Natural killer cell (primary cell): Measurements from ENCODE around the gene XXYLT1. TPM values are rescaled to one million over a fixed set of nuclear protein-coding genes. Genes with fewer than 3 reads are reported as not detected.
"Not testable (repeated sequence)": the region's sequence is repeated elsewhere in the genome, so short reads cannot be mapped to it uniquely, and the experiment has no call there.

Experiments used
- ATAC-seq, 3 donors: fragments of 150-1000 bp in 2 of 3; fragments of 200-7000 bp in 1 of 3; cut with Tn5 transposase; 1 replicate in 1 of 3; 2 replicates in 2 of 3; pipeline ENCODE4 v1.10.0; 2021; ENCODE audit warnings: mild to moderate bottlenecking in 2 of 3, moderate library complexity in 2 of 3
- DNase-seq, 2 donors: peaks; one replicate each; pipeline versions ENCODE4 v3.0.0 to v3.0.0-alpha.2; 2013 to 2021; ENCODE audit warnings: mixed read lengths in 1 of 2
- H3K27ac ChIP-seq: one replicate; pipeline ENCODE4 v1.5.1; 2013; ENCODE audit warnings: mild to moderate bottlenecking, low read length
- H3K27me3 ChIP-seq: one replicate; pipeline ENCODE4 v1.6.1; 2013; ENCODE audit warnings: low read length; ENCODE audit not compliant: control insufficient read depth, insufficient read depth
- H3K36me3 ChIP-seq: one replicate; pipeline ENCODE4 v1.6.1; 2013; ENCODE audit warnings: low read length; ENCODE audit not compliant: control insufficient read depth, insufficient read depth
- H3K4me1 ChIP-seq: one replicate; pipeline ENCODE4 v1.6.1; 2013; ENCODE audit warnings: low read length; ENCODE audit not compliant: control insufficient read depth, insufficient read depth
- H3K4me3 ChIP-seq: one replicate; pipeline ENCODE4 v1.5.1; 2013; ENCODE audit warnings: low read length
- H3K9me3 ChIP-seq: one replicate; pipeline ENCODE4 v1.6.1; 2013; ENCODE audit warnings: low read length; ENCODE audit not compliant: control insufficient read depth, insufficient read depth
- H3K27ac Mint-ChIP-seq, 2 donors: one replicate each; pipeline ENCODE4 v1.8.0; 2022; ENCODE audit warnings: mild to moderate bottlenecking in 2 of 2, mixed read lengths in 2 of 2, moderate library complexity in 1 of 2
- H3K27me3 Mint-ChIP-seq, 2 donors: one replicate each; pipeline ENCODE4 v1.8.0; 2022; ENCODE audit warnings: low read depth in 2 of 2, mixed read lengths in 2 of 2
- H3K36me3 Mint-ChIP-seq: one replicate; pipeline ENCODE4 v1.8.0; 2022; ENCODE audit warnings: mixed read lengths
- H3K4me1 Mint-ChIP-seq, 2 donors: one replicate each; pipeline ENCODE4 v1.8.0; 2022; ENCODE audit warnings: mixed read lengths in 2 of 2
- H3K4me3 Mint-ChIP-seq: one replicate; pipeline ENCODE4 v1.8.0; 2022; ENCODE audit warnings: mild to moderate bottlenecking, moderate library complexity, mixed read lengths
- H3K9me3 Mint-ChIP-seq, 2 donors: one replicate each; pipeline ENCODE4 v1.8.0; 2022; ENCODE audit warnings: mixed read lengths in 2 of 2
- WGBS: methylation state at CpG from one replicate; pipeline ENCODE4 v1.1.7; 2013; ENCODE audit warnings: missing lambda C conversion rate; ENCODE audit not compliant: insufficient coverage; 5-methylcytosine and 5-hydroxymethylcytosine counted together
- intact Hi-C: fragments of 100-400 bp; cut with micrococcal nuclease; formaldehyde crosslinking; loops from one replicate; pipeline ENCODE4 v1.14.2; 2022
- total RNA-seq, 4 donors: library from RNA; stranded (reverse); fragments of 120-200 nt in 1 of 4; gene quantifications; one replicate each; pipeline versions ENCODE4 v1.2.3 to v1.2.4, GENCODE V29; 2013 to 2022
- TF ChIP-seq, protein P1 (sequence below): fragments of 200-600 bp; IDR thresholded peaks from one replicate; pipeline ENCODE4 v1.8.0; 2022; ENCODE audit warnings: antibody characterized with exemption

XXYLT1 gene
- total RNA-seq, 3 donors from 2014 or later (not counting 1 experiment from before 2014, with no cell fraction given): 8.7 to 13.6 (median 10.2) TPM

DNA sequence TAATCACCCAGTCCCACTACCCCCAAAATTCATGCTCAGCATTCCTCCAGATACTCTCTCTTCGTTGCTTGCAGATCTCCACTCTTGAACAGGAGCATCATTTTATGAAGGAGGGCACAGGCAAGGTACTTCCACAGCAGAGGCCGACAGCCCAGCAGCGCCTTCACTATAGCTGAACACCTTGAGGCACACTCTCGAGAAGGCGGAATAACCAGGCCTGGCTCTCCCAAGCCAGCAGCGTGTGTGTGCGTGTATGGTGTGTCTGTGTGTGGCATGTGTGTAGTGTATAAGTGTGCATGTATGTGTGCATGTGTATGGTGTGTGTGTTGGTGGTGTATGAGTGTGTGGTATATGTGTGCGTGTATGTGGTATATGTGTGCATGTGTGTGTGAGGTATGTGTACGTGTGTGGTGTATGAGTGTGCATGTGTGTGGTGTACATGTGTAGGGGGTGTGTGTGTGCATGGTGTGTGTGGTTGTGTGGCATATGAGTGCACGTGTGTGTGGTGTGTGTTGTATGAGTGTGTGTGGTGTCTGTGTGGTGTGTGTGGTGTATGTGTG lies 161.8 kb downstream of the XXYLT1 start:
- no peak overlapping the region for H3K27ac ChIP-seq
- H3K27me3 ChIP-seq: no peaks in the 10 kb centered on the region
- H3K4me3 ChIP-seq: no peak overlapping the region
- TF ChIP-seq, protein P1, sequence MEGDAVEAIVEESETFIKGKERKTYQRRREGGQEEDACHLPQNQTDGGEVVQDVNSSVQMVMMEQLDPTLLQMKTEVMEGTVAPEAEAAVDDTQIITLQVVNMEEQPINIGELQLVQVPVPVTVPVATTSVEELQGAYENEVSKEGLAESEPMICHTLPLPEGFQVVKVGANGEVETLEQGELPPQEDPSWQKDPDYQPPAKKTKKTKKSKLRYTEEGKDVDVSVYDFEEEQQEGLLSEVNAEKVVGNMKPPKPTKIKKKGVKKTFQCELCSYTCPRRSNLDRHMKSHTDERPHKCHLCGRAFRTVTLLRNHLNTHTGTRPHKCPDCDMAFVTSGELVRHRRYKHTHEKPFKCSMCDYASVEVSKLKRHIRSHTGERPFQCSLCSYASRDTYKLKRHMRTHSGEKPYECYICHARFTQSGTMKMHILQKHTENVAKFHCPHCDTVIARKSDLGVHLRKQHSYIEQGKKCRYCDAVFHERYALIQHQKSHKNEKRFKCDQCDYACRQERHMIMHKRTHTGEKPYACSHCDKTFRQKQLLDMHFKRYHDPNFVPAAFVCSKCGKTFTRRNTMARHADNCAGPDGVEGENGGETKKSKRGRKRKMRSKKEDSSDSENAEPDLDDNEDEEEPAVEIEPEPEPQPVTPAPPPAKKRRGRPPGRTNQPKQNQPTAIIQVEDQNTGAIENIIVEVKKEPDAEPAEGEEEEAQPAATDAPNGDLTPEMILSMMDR: no peak
- Mint-ChIP-seq H3K27ac (no peak overlapping the region), H3K4me3 (no peak overlapping the region), H3K27me3 (no peaks in the 10 kb centered on the region), H3K36me3 (no peaks in the 10 kb centered on the region), H3K4me1 (peaks cover 6 to 10% of the 10 kb centered on the region in 2 donors), H3K9me3 (no peaks in the 10 kb centered on the region)
- WGBS: 91% methylated on average over 10 of the region's 10 CpGs
- DNase-seq: no peak
- no peaks in the 10 kb centered on the region for H3K36me3 ChIP-seq
- intact Hi-C loops: no loop called here
- ATAC-seq: no peak
- H3K9me3 ChIP-seq: no peaks in the 10 kb centered on the region
- H3K4me1 ChIP-seq: peaks cover 11% of the 10 kb centered on the region

GRCh38 chr3:195107593-195107992 lies 163.4 kb downstream of the XXYLT1 start:
- intact Hi-C loops: no loop called here
- Mint-ChIP-seq H3K4me3 (no peak overlapping the region), H3K9me3 (no peaks in the 10 kb centered on the region), H3K27ac (no peak overlapping the region), H3K36me3 (no peaks in the 10 kb centered on the region), H3K27me3 (no peaks in the 10 kb centered on the region), H3K4me1 (peaks cover 6 to 10% of the 10 kb centered on the region in 2 donors)
- Histone ChIP-seq H3K27ac (no peak overlapping the region), H3K27me3 (no peaks in the 10 kb centered on the region), H3K9me3 (no peaks in the 10 kb centered on the region), H3K4me3 (no peak overlapping the region), H3K36me3 (no peaks in the 10 kb centered on the region), H3K4me1 (peaks cover 12% of the 10 kb centered on the region)
- no peak for ATAC-seq
- TF ChIP-seq, protein P1: no peak
- 93% methylated on average over 8 of the region's 8 CpGs for WGBS
- no peak for DNase-seq

GRCh38 chr3:195107031-195107430 lies 163.9 kb downstream of the XXYLT1 start:
- H3K27ac ChIP-seq, H3K4me3 ChIP-seq, ATAC-seq, H3K36me3 Mint-ChIP-seq, H3K9me3 ChIP-seq, intact Hi-C loops, H3K4me3 Mint-ChIP-seq, H3K27me3 ChIP-seq, H3K27me3 Mint-ChIP-seq, H3K9me3 Mint-ChIP-seq, DNase-seq, H3K27ac Mint-ChIP-seq, H3K36me3 ChIP-seq: not testable (repeated sequence)
- WGBS: 91% methylated on average over 17 of the region's 17 CpGs
- H3K4me1 ChIP-seq: peaks cover 12% of the 10 kb centered on the region
- H3K4me1 Mint-ChIP-seq: peaks cover 11 to 14% of the 10 kb centered on the region in 2 donors

DNA sequence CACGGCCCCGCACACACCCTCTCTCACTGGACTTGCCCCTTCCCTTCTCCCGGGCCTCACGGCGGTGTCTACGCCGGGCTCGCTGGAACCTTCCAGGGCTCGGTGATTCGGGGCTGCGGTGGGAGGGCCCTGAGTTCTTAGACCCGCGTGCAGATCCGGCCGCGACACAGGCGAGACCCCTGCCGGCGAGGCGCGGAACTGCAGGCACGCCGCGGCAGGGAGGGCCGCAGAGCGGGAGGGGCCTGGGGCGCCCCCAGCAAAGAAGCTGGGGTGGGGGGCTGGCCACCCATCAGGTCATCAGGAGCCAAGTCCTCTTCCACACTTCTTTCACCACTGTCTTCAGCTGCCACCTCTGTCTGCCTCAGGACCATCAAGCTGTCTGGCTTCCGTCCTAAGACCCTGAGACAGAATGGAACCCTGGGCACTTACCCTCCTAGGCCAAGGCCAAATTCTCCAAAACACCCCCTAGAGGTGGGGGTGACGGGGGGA lies 164.5 kb downstream of the XXYLT1 start:
- no peak overlapping the region for H3K27ac ChIP-seq
- ATAC-seq (peak; percentile 89 to 99 (median 98)), DNase-seq (peak; percentile 74 to 82)
- Mint-ChIP-seq H3K4me1 (peaks cover 12 to 15% of the 10 kb centered on the region in 2 donors), H3K36me3 (no peaks in the 10 kb centered on the region), H3K9me3 (no peaks in the 10 kb centered on the region), H3K27ac (peak overlapping the region in 1 of 2 donors; percentile 55), H3K27me3 (no peaks in the 10 kb centered on the region), H3K4me3 (peak overlapping the region; percentile 43)
- H3K4me1 ChIP-seq: peaks cover 14% of the 10 kb centered on the region
- no peaks in the 10 kb centered on the region for H3K9me3 ChIP-seq
- WGBS: 2% methylated on average over 27 of the region's 29 CpGs
- intact Hi-C loops: loop anchor here (1.0 kb wide), 3 partner anchors 153 to 435 kb away; no protein-coding TSS in a partner anchor
- TF ChIP-seq, protein P1: peak; percentile 99
- H3K27me3 ChIP-seq: no peaks in the 10 kb centered on the region
- no peaks in the 10 kb centered on the region for H3K36me3 ChIP-seq
- H3K4me3 ChIP-seq: no peak overlapping the region
